SK-N-SH (cell line): ENCODE measurements around the gene CACNA2D3.

Source experiments
- MAX ChIP-seq: IDR thresholded peaks from 2 replicates; pipeline ENCODE4 v1.4.0; 2012; ENCODE audit warnings: low read depth
- NFIC ChIP-seq: IDR thresholded peaks from 2 replicates; pipeline ENCODE4 v1.4.0; 2012; ENCODE audit warnings: borderline replicate concordance
- RFX5 ChIP-seq: IDR thresholded peaks from 2 replicates; pipeline ENCODE4 v1.6.1; 2012; ENCODE audit warnings: mild to moderate bottlenecking, improper control_type of control experiment, low read length
- TF ChIP-seq, protein P1 (sequence below): fragments of 150-350 bp; IDR thresholded peaks from 2 replicates; pipeline ENCODE4 v1.6.1; 2017; ENCODE audit warnings: antibody characterized with exemption, low read length, low read depth, borderline replicate concordance

DNA sequence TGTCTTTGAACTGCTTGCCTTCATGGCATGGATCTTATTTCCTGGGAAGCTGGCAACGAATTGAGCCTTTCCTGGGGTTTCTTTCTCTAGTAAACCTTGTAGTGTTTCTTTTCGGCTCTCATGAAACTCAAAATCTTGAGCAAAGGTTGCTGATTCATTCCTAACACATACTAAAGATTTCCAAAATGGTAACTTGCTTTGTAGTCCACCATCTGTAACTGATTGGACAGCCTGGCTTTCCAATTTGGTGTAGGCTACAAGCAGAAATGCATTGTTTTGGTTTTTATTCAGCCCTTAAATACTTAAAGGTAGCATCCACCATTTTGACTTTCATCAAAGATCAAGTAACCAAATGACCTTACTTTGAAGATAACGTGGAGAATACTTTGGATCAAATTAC, 767.4 kb downstream of the CACNA2D3 start:
- TF ChIP-seq, protein P1, sequence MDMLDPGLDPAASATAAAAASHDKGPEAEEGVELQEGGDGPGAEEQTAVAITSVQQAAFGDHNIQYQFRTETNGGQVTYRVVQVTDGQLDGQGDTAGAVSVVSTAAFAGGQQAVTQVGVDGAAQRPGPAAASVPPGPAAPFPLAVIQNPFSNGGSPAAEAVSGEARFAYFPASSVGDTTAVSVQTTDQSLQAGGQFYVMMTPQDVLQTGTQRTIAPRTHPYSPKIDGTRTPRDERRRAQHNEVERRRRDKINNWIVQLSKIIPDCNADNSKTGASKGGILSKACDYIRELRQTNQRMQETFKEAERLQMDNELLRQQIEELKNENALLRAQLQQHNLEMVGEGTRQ = no peak
- TF ChIP-seq NFIC (no peak), RFX5 (no peak), MAX (no peak)
